ENCODE data around the gene LARP4B. TPM values are rescaled to one million over a fixed set of nuclear protein-coding genes. Genes with fewer than 3 reads are reported as not detected.

LARP4B gene
- total and polyA plus RNA-seq, 2 of the 13 experiments (the other 11 are each of a cell fraction or from before 2014, with no cell fraction given), result 19.5 to 30.2 TPM

GRCh38 chr10:788796-789748 lies 142.4 kb downstream of the LARP4B start (continued):
- TF ChIP-seq AKNA (CRISPR knock-in tag; IDR thresholded peaks at IDR 0.05; ENCODE audit: borderline replicate concordance) (no peak), TFDP2 (CRISPR knock-in tag; IDR thresholded peaks at IDR 0.05) (no peak), ZNF605 (CRISPR knock-in tag; IDR thresholded peaks at IDR 0.05) (no peak), HMGA1 (CRISPR knock-in tag; conservative IDR thresholded peaks at IDR 0.05) (no peak), RARA (CRISPR knock-in tag; IDR thresholded peaks at IDR 0.05) (peak; percentile 48), CHD2 (IDR thresholded peaks at IDR 0.05; ENCODE audit: low read depth, low read length) (0 out of 2 replicates have a peak, but pooled peaks have one; percentile 14), HOXA5 (CRISPR knock-in tag; IDR thresholded peaks at IDR 0.05) (no peak), ZNF326 (CRISPR knock-in tag; IDR thresholded peaks at IDR 0.05; ENCODE audit: borderline replicate concordance) (no peak), ZFP90 (CRISPR knock-in tag; IDR thresholded peaks at IDR 0.05; ENCODE audit: borderline replicate concordance) (no peak), ZNF788 (CRISPR knock-in tag; IDR thresholded peaks at IDR 0.05; ENCODE audit: borderline replicate concordance) (peak; percentile 82; the same call in 1 of the 2 replicates), LRRFIP1 (CRISPR knock-in tag; conservative IDR thresholded peaks at IDR 0.05) (no peak), ZNF142 (CRISPR knock-in tag; IDR thresholded peaks at IDR 0.05) (no peak), HMG20B (CRISPR knock-in tag; conservative IDR thresholded peaks at IDR 0.05) (no peak)
